CD4-positive, alpha-beta T cell treated with Interleukin-10 for 1 hour (primary cell): ENCODE measurements around the gene PRXL2B.
"Not testable (repeated sequence)": the region's sequence is repeated elsewhere in the genome, so short reads cannot be mapped to it uniquely, and the experiment has no call there.

ENCODE experiments used
- DNase-seq: peaks from one replicate; pipeline ENCODE4 v3.0.0-alpha.2; 2020

The PRXL2B gene

GRCh38 chr1:2625311-2625710 lies 38.7 kb downstream of the PRXL2B start:
- DNase-seq, result no peak

GRCh38 chr1:2625748-2626147 lies 39.2 kb downstream of the PRXL2B start:
- DNase-seq, result not testable (repeated sequence)

- DNase-seq, result no peak
Measured at GRCh38 chr1:2627746-2628145, 41.2 kb downstream of the PRXL2B start.

GRCh38 chr1:2628191-2628932 lies 41.8 kb downstream of the PRXL2B start:
- DNase-seq, result no peak

- no peak for DNase-seq
Measured at GRCh38 chr1:2628933-2629626, 42.5 kb downstream of the PRXL2B start.

GRCh38 chr1:2629627-2630497 lies 43.3 kb downstream of the PRXL2B start:
- DNase-seq, result no peak

- DNase-seq, result no peak
Measured at GRCh38 chr1:2630498-2631135, 44.0 kb downstream of the PRXL2B start.

GRCh38 chr1:2631136-2632050 lies 44.8 kb downstream of the PRXL2B start:
- no peak for DNase-seq

- DNase-seq, result no peak
Measured at GRCh38 chr1:2632051-2632430, 45.5 kb downstream of the PRXL2B start.

GRCh38 chr1:2632561-2633361 lies 46.2 kb downstream of the PRXL2B start, which contains the start of gene MMEL1:
Gene MMEL1, minus strand, starts transcription at chr1:2633016. Its CDS starts 3,532 bp downstream, at chr1:2629484.
- no peak for DNase-seq

GRCh38 chr1:2633366-2633935 lies 46.9 kb downstream of the PRXL2B start:
- DNase-seq, result no peak

GRCh38 chr1:2633936-2634491 lies 47.4 kb downstream of the PRXL2B start:
- DNase-seq, result no peak

- no peak for DNase-seq
Measured at GRCh38 chr1:2635361-2636010, 48.9 kb downstream of the PRXL2B start.

- no peak for DNase-seq
Measured at GRCh38 chr1:2636733-2637132, 50.2 kb downstream of the PRXL2B start.

- DNase-seq, result no peak
Measured at GRCh38 chr1:2637442-2638145, 51.0 kb downstream of the PRXL2B start.

- no peak for DNase-seq
Measured at GRCh38 chr1:2638466-2639115, 52.0 kb downstream of the PRXL2B start.

- DNase-seq, result no peak
Measured at GRCh38 chr1:2639203-2639602, 52.6 kb downstream of the PRXL2B start.
